GM21423 (cell line): Measurements from ENCODE around the gene HBA1.
"Not testable (repeated sequence)": the region's sequence is repeated elsewhere in the genome, so short reads cannot be mapped to it uniquely, and the experiment has no call there.

ENCODE experiments used
- ATAC-seq: cut with Tn5 transposase; IDR thresholded peaks from one replicate; pipeline ENCODE4 v1.9.1; 2021; ENCODE audit warnings: mild to moderate bottlenecking, moderate library complexity; ENCODE audit not compliant: unreplicated experiment

The HBA1 gene

GRCh38 chr16:193441-193840, 17.0 kb downstream of the HBA1 start:
- no peak for ATAC-seq

DNA sequence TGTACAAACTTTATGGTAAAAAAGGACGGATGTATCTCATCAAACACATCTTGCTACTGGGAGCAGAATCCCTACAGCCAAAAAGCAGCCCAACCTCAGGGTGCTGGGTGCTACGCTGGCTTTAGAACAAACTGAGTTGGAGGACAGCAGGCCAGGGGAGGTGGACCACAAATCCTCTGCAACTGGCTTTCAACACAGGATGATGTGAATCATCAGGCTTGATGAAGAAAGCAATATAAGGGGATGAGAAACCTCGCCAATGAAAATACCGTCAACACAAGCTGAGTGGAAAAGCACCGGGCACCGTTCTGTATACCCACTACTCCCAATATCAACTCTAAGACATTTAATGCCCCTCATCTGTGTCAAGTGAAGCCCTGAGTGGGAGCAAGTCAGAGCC, 18.0 kb downstream of the HBA1 start:
- no peak for ATAC-seq

GRCh38 chr16:200388-200787, 23.9 kb downstream of the HBA1 start:
- no peak for ATAC-seq

DNA sequence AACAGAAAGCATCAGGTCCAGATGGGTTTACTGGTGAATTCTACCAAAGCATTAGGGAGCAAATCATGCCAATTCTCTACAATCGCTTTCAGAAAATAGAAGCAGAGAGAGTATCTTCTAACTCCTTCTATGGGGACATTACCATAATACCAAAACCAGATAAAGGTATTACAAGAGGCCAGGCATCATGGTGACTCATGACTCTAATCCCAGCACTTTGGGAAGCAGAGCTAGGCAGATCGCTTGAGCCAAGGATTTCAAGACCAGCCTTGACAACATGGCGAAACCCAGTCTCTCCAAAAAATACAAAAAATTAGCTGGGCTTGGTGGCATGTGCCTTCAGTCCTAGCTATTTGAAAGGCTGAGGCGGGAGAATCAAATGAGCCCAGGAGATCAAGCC, 26.8 kb downstream of the HBA1 start:
- no peak for ATAC-seq

DNA sequence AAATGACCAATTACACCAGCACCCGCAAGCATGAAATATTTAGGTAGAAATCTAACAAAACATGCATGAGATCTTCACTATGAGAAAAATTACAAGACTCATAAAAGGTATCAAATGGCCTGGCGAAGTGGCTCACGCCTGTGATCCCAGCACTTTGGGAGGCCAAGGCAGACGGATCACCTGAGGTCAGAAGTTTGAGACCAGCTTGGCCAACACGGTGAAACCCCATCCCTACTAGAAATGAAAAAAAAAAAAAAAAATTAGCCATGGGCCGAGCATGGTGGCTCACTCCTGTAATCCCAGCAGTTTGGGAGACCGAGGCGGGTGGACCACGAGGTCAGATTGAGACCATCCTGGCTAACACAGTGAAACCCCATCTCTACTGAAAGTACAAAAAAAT, 27.6 kb downstream of the HBA1 start:
- not testable (repeated sequence) for ATAC-seq

DNA sequence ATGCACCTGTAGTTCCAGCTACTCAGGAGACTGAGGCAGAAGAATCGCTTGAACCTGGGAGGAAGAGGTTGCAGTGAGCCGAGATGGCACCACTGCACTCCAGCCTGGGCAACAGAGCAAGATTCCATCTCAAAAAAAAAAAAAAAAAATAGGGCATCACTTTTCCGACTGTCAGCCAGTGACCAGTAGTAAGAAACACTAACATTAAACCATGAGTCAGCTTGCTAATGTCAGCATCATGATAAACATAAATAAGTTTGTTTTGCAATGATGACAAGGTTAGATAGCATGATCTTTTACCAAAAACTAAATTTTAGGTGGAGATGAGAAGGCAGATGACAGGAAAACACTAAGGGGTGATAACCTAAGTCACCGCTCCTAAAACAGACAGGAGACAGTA, 32.9 kb downstream of the HBA1 start:
- ATAC-seq: not testable (repeated sequence)

GRCh38 chr16:211631-212180, 35.2 kb downstream of the HBA1 start:
- ATAC-seq: not testable (repeated sequence)

- ATAC-seq: no peak
Measured at GRCh38 chr16:212999-213398, 36.5 kb downstream of the HBA1 start.

DNA sequence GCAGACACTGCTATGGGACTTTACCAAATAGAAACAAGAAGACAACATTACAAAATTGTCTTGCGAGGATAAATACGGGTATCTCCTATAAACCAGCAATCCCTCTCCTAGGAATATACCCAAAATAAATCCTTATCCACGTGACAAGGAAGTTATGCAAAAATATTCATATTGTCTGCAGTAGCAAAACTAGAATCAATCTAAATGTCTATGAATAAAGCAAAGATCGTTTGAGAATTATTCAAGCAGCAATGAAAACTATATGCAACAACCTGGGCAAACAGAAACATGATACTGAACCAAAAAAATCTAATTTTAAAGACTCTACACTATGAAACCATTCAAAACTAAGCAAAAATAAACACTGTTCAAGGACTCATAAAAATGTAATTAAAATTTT, 43.5 kb downstream of the HBA1 start:
- no peak for ATAC-seq
